Transverse colon (tissue), 4 donors: Measurements from ENCODE around the gene JAZF1. TPM values are rescaled to one million over a fixed set of nuclear protein-coding genes. Genes with fewer than 3 reads are reported as not detected.

ENCODE experiments used
- DNase-seq: peaks from one replicate; pipeline ENCODE4 v3.0.0-alpha.2; 2019
- H3K27ac ChIP-seq, 4 donors: fragments of 200-600 bp; sonication (generic); 2 replicates each; pipeline ENCODE4 v1.5.1; 2016 to 2018; ENCODE audit warnings: inconsistent platforms in 4 of 4
- H3K27me3 ChIP-seq: fragments of 200-600 bp; sonication (generic); 2 replicates; pipeline ENCODE4 v1.5.1; 2017; ENCODE audit warnings: inconsistent platforms
- H3K36me3 ChIP-seq, 4 donors: fragments of 200-600 bp; sonication (generic); 2 replicates each; pipeline ENCODE4 v1.5.1; 2017 to 2019; ENCODE audit warnings: inconsistent platforms in 4 of 4
- H3K4me1 ChIP-seq, 4 donors: fragments of 200-600 bp; sonication (generic); 2 replicates each; pipeline ENCODE4 v1.5.1; 2017 to 2020; ENCODE audit warnings: inconsistent platforms in 4 of 4
- H3K4me3 ChIP-seq, 4 donors: fragments of 200-600 bp; sonication (generic); 1 replicate in 1 of 4; 2 replicates in 3 of 4; pipeline versions ENCODE4 v1.5.1 to v1.6.1; 2017 to 2019; ENCODE audit warnings: inconsistent platforms in 4 of 4
- H3K9me3 ChIP-seq, 2 donors: fragments of 200-600 bp; sonication (generic); 2 replicates each; pipeline ENCODE4 v1.5.1; 2017 to 2019; ENCODE audit warnings: inconsistent platforms in 2 of 2
- EP300 ChIP-seq: sonication (generic); formaldehyde crosslinking; IDR thresholded peaks from one replicate; pipeline ENCODE4 v1.6.1; 2017; ENCODE audit warnings: antibody characterized with exemption, low read depth
- POLR2A ChIP-seq: fragments of 450-650 bp; IDR thresholded peaks from one replicate; pipeline ENCODE4 v1.6.1; 2016; ENCODE audit warnings: antibody characterized with exemption, mild to moderate bottlenecking, moderate library complexity
- POLR2AphosphoS5 ChIP-seq, 3 donors: sonication (generic); formaldehyde crosslinking; IDR thresholded peaks; one replicate each; pipeline ENCODE4 v1.6.1; 2016; ENCODE audit warnings: antibody characterized with exemption in 3 of 3
- WGBS, 2 donors: methylation state at CpG; one replicate each; pipeline ENCODE4 v1.1.5; 2018; ENCODE audit warnings: low coverage in 1 of 2; 5-methylcytosine and 5-hydroxymethylcytosine counted together
- in situ Hi-C, 4 donors: fragments of 200-750 bp; cut with MboI; loops; one replicate each; pipeline versions ENCODE4 v1.15.0 to v1.15.1; 2017; ENCODE audit warnings: low sequenced_read_pairs in 3 of 4, low pct_ligation_motif_present in 1 of 4, low pct_unique_long_range_greater_than_20kb in 1 of 4
- intact Hi-C: fragments of 100-400 bp; cut with DNase I; formaldehyde crosslinking; loops from one replicate; pipeline ENCODE4 v1.15.1; 2023; ENCODE audit warnings: low total_unique reads
- small RNA-seq, 4 donors: library from RNA; depleted of rRNA; stranded (forward); fragments of <200 nt; gene quantifications; one replicate each; pipeline ENCODE3, GENCODE V24; 2016
- total RNA-seq, 4 donors: library from RNA; depleted of rRNA; stranded (reverse); fragments of >200 nt; gene quantifications; one replicate each; pipeline ENCODE4 v1.1.0, GENCODE V29; 2016
- TF ChIP-seq, protein P1 (sequence below), 5 experiments: fragments of 200-600 bp in 3 of 5; fragments of 450-650 bp in 2 of 5; sonication (generic) in 3 of 5; IDR thresholded peaks; 1 replicate in 2 of 5; 2 replicates in 3 of 5; pipeline ENCODE4 v1.5.1; 2016 to 2017; ENCODE audit warnings: antibody characterized with exemption in 5 of 5, inconsistent platforms in 3 of 5, mild to moderate bottlenecking in 2 of 5, moderate library complexity in 1 of 5

The JAZF1 gene
- total RNA-seq, 4 donors from 2014 or later, result 11.0 to 12.2 (median 11.5) TPM

DNA sequence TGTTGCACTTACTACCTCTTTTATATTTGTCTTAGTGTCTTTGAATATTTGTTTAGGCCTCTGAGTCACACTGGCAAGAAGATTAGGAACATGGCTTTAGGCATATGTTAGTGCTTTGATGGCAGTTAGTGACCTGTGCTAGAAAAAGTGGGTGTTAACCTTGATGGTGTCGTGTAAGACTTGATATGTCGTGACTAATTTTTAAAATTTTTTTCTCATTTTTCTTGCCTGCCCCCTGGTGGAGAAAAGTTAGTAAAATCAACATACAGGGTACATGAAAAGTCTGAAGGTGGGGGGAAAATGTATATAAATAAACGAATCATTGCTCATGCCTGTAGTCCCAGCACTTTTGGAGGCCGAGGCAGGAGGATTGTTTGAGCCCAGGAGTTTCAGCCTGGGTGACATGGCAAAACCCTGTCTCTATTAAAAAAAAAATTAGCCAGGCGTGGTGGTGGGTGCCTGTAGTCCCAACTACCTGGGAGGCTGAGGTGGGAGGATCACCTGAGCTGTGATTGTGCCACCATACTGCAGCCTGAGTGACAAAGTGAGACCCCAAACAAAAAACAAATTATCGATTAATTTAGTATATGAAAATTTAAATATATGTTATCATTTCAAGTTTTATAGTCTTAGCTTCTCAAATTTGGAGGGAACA is 396.1 kb downstream of the JAZF1 start:
- peaks cover 0 to 26% (median 12%) of the 10 kb centered on the region in 4 donors for H3K36me3 ChIP-seq
- no peak overlapping the region for H3K27ac ChIP-seq
- in situ Hi-C loops (loop anchor here in 1 of 4 donors (25.0 kb wide), 1 partner anchor 572 kb away; the partner anchor contains the start of gene HOXA13), intact Hi-C loops (no loop called here)
- no peak for DNase-seq
- TF ChIP-seq, protein P1, sequence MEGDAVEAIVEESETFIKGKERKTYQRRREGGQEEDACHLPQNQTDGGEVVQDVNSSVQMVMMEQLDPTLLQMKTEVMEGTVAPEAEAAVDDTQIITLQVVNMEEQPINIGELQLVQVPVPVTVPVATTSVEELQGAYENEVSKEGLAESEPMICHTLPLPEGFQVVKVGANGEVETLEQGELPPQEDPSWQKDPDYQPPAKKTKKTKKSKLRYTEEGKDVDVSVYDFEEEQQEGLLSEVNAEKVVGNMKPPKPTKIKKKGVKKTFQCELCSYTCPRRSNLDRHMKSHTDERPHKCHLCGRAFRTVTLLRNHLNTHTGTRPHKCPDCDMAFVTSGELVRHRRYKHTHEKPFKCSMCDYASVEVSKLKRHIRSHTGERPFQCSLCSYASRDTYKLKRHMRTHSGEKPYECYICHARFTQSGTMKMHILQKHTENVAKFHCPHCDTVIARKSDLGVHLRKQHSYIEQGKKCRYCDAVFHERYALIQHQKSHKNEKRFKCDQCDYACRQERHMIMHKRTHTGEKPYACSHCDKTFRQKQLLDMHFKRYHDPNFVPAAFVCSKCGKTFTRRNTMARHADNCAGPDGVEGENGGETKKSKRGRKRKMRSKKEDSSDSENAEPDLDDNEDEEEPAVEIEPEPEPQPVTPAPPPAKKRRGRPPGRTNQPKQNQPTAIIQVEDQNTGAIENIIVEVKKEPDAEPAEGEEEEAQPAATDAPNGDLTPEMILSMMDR (IDR thresholded peaks at IDR 0.05), result peak; percentile 48 to 58 (median 57)
- TF ChIP-seq POLR2AphosphoS5 (IDR thresholded peaks at IDR 0.05) (no peak), POLR2A (no peak)
- no peaks in the 10 kb centered on the region for H3K27me3 ChIP-seq
- no peak overlapping the region for H3K4me3 ChIP-seq
- whole genome bisulfite sequencing, 2 donors, result 36 to 46% methylated on average over 4 to 6 of the region's 6 CpGs
- peaks cover 0 to 11% (median 7%) of the 10 kb centered on the region in 4 donors for H3K4me1 ChIP-seq
- no peaks in the 10 kb centered on the region for H3K9me3 ChIP-seq

DNA sequence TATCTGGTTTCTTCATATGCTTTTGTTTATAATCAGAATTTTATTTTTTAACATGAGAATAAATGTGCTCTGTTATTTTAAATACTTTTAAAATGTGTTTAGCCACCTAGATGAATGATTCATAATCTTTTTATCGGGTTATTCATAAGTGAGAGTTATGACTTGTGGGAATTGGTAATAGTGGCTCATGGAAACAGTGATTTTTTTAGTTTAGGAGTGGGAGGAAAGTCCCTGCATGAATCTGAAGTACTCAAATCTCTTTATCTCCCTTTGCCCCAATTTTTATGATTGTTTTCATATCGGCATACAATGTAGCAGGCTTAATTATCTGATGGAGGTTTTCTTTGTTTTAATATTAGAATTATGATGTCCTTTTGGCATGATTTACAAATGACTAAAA is 397.7 kb downstream of the JAZF1 start:
- Histone ChIP-seq H3K27me3 (no peaks in the 10 kb centered on the region), H3K9me3 (no peaks in the 10 kb centered on the region), H3K27ac (no peak overlapping the region), H3K36me3 (peaks cover 0 to 20% (median 5%) of the 10 kb centered on the region in 4 donors), H3K4me1 (peaks cover 0 to 11% (median 7%) of the 10 kb centered on the region in 4 donors), H3K4me3 (no peak overlapping the region)
- no peak for DNase-seq
- TF ChIP-seq EP300, result no peak
- TF ChIP-seq, protein P1 (IDR thresholded peaks at IDR 0.05), result no peak
- TF ChIP-seq POLR2A, result no peak
- no peak for TF ChIP-seq POLR2AphosphoS5 (IDR thresholded peaks at IDR 0.05)
- WGBS, 2 donors, result 63 to 65% methylated on average over 2 of the region's 2 CpGs
- in situ Hi-C loops (loop anchor here in 1 of 4 donors (25.0 kb wide), 1 partner anchor 571 kb away; the partner anchor contains the start of gene HOXA13), intact Hi-C loops (no loop called here)

DNA sequence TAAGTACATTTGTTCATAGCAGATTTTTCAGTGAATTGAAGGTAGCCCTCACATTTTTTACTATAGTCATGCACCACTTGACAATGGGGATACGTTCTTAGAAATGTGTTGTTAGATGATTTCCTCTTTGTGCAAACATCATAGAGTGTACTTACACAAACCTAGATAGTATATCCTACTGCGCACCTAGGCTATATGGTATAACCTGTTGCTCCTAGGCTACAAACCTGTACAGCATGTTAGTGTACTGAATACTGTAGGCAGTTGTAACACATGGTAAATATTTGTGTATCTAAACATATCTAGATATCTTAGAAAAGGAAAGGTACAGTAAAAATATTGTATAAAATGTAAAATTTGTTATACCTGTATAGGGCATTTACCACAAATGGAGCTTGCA is 399.4 kb downstream of the JAZF1 start:
- intact Hi-C loops, result no loop called here
- H3K36me3 ChIP-seq, result peaks cover 0 to 9% (median 0%) of the 10 kb centered on the region in 4 donors
- no peaks in the 10 kb centered on the region for H3K9me3 ChIP-seq
- in situ Hi-C loops, result loop anchor here in 1 of 4 donors (25.0 kb wide), 1 partner anchor 569 kb away; the partner anchor contains the start of gene HOXA13
- no peak overlapping the region for H3K4me3 ChIP-seq
- WGBS, 2 donors, result 88% methylated on average over 2 of the region's 2 CpGs
- no peak for DNase-seq
- no peak overlapping the region for H3K27ac ChIP-seq
- TF ChIP-seq EP300 (no peak), POLR2A (no peak), POLR2AphosphoS5 (IDR thresholded peaks at IDR 0.05) (no peak)
- TF ChIP-seq, protein P1 (IDR thresholded peaks at IDR 0.05), result no peak
- H3K4me1 ChIP-seq, result peaks cover 0 to 11% (median 7%) of the 10 kb centered on the region in 4 donors
- H3K27me3 ChIP-seq, result no peaks in the 10 kb centered on the region

Small RNA genes within 50 kb of the gene (small RNA-seq; reads per million reads assigned to genes)
- 0 reads per million in 4 donors for gene RNU6-979P

Other genes starting within 250 kb of the JAZF1 start
- gene CREB5, start 231.7 kb upstream of the JAZF1 start, total RNA-seq, result 10 to 100 TPM in 1 of 4 donors, 1 to 10 TPM in 3; 3.0 to 12.2 (median 7.0) TPM